Cardiac muscle cell (in vitro differentiated cells and primary cell): ENCODE data around the gene PRKCA. TPM values are rescaled to one million over a fixed set of nuclear protein-coding genes. Genes with fewer than 3 reads are reported as not detected.
A peak's percentile ranks its signal among the peaks of the same experiment; 100 is the strongest.
"Not testable (repeated sequence)": the region's sequence is repeated elsewhere in the genome, so short reads cannot be mapped to it uniquely, and the experiment has no call there.

ENCODE experiments used
- DNase-seq, 2 donors: peaks; one replicate each; pipeline versions ENCODE4 v3.0.0 to v3.0.0-alpha.2; 2010 to 2017; ENCODE audit warnings: low read depth in 1 of 2, low spot score in 1 of 2
- H3K27ac ChIP-seq: fragments of 200-600 bp; sonication (generic); 2 replicates; pipeline ENCODE4 v1.5.1; 2016
- H3K27me3 ChIP-seq: fragments of 200-600 bp; sonication (generic); 2 replicates; pipeline ENCODE4 v1.6.0; 2016; ENCODE audit warnings: control low read depth
- H3K36me3 ChIP-seq: fragments of 200-600 bp; sonication (generic); 2 replicates; pipeline ENCODE4 v1.5.1; 2016; ENCODE audit warnings: control low read depth
- H3K4me1 ChIP-seq: fragments of 200-600 bp; sonication (generic); 2 replicates; pipeline ENCODE4 v1.8.1; 2017; ENCODE audit warnings: low read depth, mild to moderate bottlenecking, mixed run types
- H3K4me3 ChIP-seq: fragments of 200-600 bp; sonication (generic); 2 replicates; pipeline ENCODE4 v1.5.1; 2016; ENCODE audit warnings: mild to moderate bottlenecking
- H3K9me3 ChIP-seq: fragments of 200-600 bp; sonication (generic); 2 replicates; pipeline ENCODE4 v1.5.1; 2017; ENCODE audit warnings: low read depth, mild to moderate bottlenecking, control low read depth
- CTCF ChIP-seq: IDR thresholded peaks from 2 replicates; pipeline ENCODE4 v1.5.1; 2012; ENCODE audit warnings: low read depth, mild to moderate bottlenecking, low read length
- polyA plus RNA-seq: library from polyadenylated mRNA; unstranded; fragments of >200 nt; fragmentation: Nextera tagmentation; extraction: Ambion mirVana; gene quantifications from 2 replicates; pipeline ENCODE4 v1.2.1, GENCODE V29; 2016
- total RNA-seq: library from RNA; depleted of rRNA; stranded (reverse); fragments of >200 nt; gene quantifications from 2 replicates; pipeline ENCODE4 v1.2.3, GENCODE V29; 2016

Gene PRKCA
- total and polyA plus RNA-seq, 2 experiments from 2014 or later: 3.1 to 10.3 TPM

- H3K4me1 ChIP-seq: peaks cover 35% of the 10 kb centered on the region
- no peak for TF ChIP-seq CTCF
- H3K27me3 ChIP-seq: no peaks in the 10 kb centered on the region
- H3K4me3 ChIP-seq: no peak overlapping the region
- no peaks in the 10 kb centered on the region for H3K36me3 ChIP-seq
- no peaks in the 10 kb centered on the region for H3K9me3 ChIP-seq
- H3K27ac ChIP-seq: peak overlapping the region; percentile 64
- no peak for DNase-seq
These were observed 36.5 kb downstream of the PRKCA start for GRCh38 chr17:66338937-66339336.

- H3K27me3 ChIP-seq: no peaks in the 10 kb centered on the region
- H3K4me3 ChIP-seq: no peak overlapping the region
- H3K4me1 ChIP-seq: peaks cover 35% of the 10 kb centered on the region
- no peak for TF ChIP-seq CTCF
- no peaks in the 10 kb centered on the region for H3K36me3 ChIP-seq
- no peaks in the 10 kb centered on the region for H3K9me3 ChIP-seq
- DNase-seq: no peak
- peak overlapping the region; percentile 64 for H3K27ac ChIP-seq
These were observed 37.1 kb downstream of the PRKCA start for GRCh38 chr17:66339561-66339960.

- Histone ChIP-seq H3K4me3 (no peak overlapping the region), H3K9me3 (no peaks in the 10 kb centered on the region), H3K27ac (no peak overlapping the region), H3K4me1 (peaks cover 35% of the 10 kb centered on the region), H3K27me3 (no peaks in the 10 kb centered on the region), H3K36me3 (no peaks in the 10 kb centered on the region)
- no peak for TF ChIP-seq CTCF
- DNase-seq: no peak
These were observed 38.3 kb downstream of the PRKCA start for GRCh38 chr17:66340720-66341119.

GRCh38 chr17:66341462-66341861 lies 39.0 kb downstream of the PRKCA start:
- H3K27me3 ChIP-seq: no peaks in the 10 kb centered on the region
- H3K4me3 ChIP-seq: no peak overlapping the region
- no peaks in the 10 kb centered on the region for H3K36me3 ChIP-seq
- H3K4me1 ChIP-seq: peaks cover 32% of the 10 kb centered on the region
- DNase-seq: no peak
- TF ChIP-seq CTCF: no peak
- no peak overlapping the region for H3K27ac ChIP-seq
- no peaks in the 10 kb centered on the region for H3K9me3 ChIP-seq

- H3K4me3 ChIP-seq, H3K36me3 ChIP-seq, H3K9me3 ChIP-seq, H3K27ac ChIP-seq, DNase-seq, H3K27me3 ChIP-seq: not testable (repeated sequence)
- peaks cover 32% of the 10 kb centered on the region for H3K4me1 ChIP-seq
These were observed 39.9 kb downstream of the PRKCA start for GRCh38 chr17:66342263-66342662.

- peaks cover 29% of the 10 kb centered on the region for H3K4me1 ChIP-seq
- no peaks in the 10 kb centered on the region for H3K9me3 ChIP-seq
- TF ChIP-seq CTCF: no peak
- no peaks in the 10 kb centered on the region for H3K27me3 ChIP-seq
- no peaks in the 10 kb centered on the region for H3K36me3 ChIP-seq
- no peak overlapping the region for H3K4me3 ChIP-seq
- no peak for DNase-seq
- no peak overlapping the region for H3K27ac ChIP-seq
These were observed 41.2 kb downstream of the PRKCA start for GRCh38 chr17:66343531-66344078.
